Panc1 (cell line): ENCODE results near the gene ZCCHC7. TPM values are rescaled to one million over a fixed set of nuclear protein-coding genes. Genes with fewer than 3 reads are reported as not detected.

ENCODE experiments used
- ATAC-seq: fragments of 200-7000 bp; cut with Tn5 transposase; 2 replicates; pipeline ENCODE4 v1.9.1; 2020; ENCODE audit warnings: mild to moderate bottlenecking, moderate library complexity
- BruUV-seq: library from RNA; stranded (reverse); fragments of 400-500 nt; replicated peaks from 2 replicates; lab custom pipeline; 2021; lab: Mats Ljungman, UMichigan
- CTCF ChIA-PET: fragments of 300-600 bp; sonication (Branson Sonifier 250); formaldehyde crosslinking; loops from one replicate; lab custom pipeline; 2022; ENCODE audit warnings: antibody characterized with exemption; lab: Charles Lee
- POLR2A ChIA-PET: fragments of 300-600 bp; sonication (Branson Sonifier 250); formaldehyde crosslinking; loops from one replicate; lab custom pipeline; 2022; ENCODE audit warnings: antibody characterized with exemption; lab: Charles Lee
- DNase-seq: peaks from one replicate; pipeline ENCODE4 v3.0.0-alpha.2; 2010; ENCODE audit warnings: low read depth, low spot score
- H3K27ac ChIP-seq: 2 replicates; pipeline ENCODE4 v1.5.1; 2011; ENCODE audit warnings: mild to moderate bottlenecking, low read length, inconsistent platforms
- H3K27me3 ChIP-seq: fragments of 200-500 bp; sonication (Bioruptor generic); 2 replicates; pipeline ENCODE4 v1.6.0; 2014; ENCODE audit warnings: low read length, inconsistent platforms; ENCODE audit not compliant: control insufficient read depth, insufficient read depth
- H3K36me3 ChIP-seq: fragments of 200-500 bp; sonication (Bioruptor generic); 2 replicates; pipeline ENCODE4 v1.5.1; 2014; ENCODE audit warnings: inconsistent platforms, mild to moderate bottlenecking, low read length, moderate library complexity; ENCODE audit not compliant: control insufficient read depth, insufficient read depth
- H3K4me1 ChIP-seq: 2 replicates; pipeline ENCODE4 v1.5.1; 2011; ENCODE audit warnings: inconsistent platforms, mild to moderate bottlenecking, low read length, moderate library complexity; ENCODE audit not compliant: control insufficient read depth, insufficient read depth
- H3K4me3 ChIP-seq, 2 experiments: 2 replicates each; pipeline ENCODE4 v1.5.1; 2011 to 2012; ENCODE audit warnings: low read depth in 2 of 2, low read length in 2 of 2, mild to moderate bottlenecking in 2 of 2, inconsistent platforms in 1 of 2, moderate library complexity in 1 of 2
- H3K9me3 ChIP-seq: fragments of 200-500 bp; sonication (Bioruptor generic); 2 replicates; pipeline ENCODE4 v1.5.1; 2014; ENCODE audit warnings: low read depth, mild to moderate bottlenecking, inconsistent platforms, low read length, moderate library complexity; ENCODE audit not compliant: control insufficient read depth, insufficient read depth
- POLR2AphosphoS5 ChIP-seq: IDR thresholded peaks from 2 replicates; pipeline ENCODE4 v1.6.1; 2012; ENCODE audit warnings: mild to moderate bottlenecking, low read depth, low read length, moderate library complexity
- SIN3A ChIP-seq: IDR thresholded peaks from 2 replicates; pipeline ENCODE4 v1.6.1; 2012; ENCODE audit warnings: low read depth, mild to moderate bottlenecking, low read length, moderate library complexity, borderline replicate concordance; ENCODE audit not compliant: insufficient read depth
- TCF7L2 ChIP-seq: IDR thresholded peaks from 2 replicates; pipeline ENCODE4 v1.6.1; 2011; ENCODE audit warnings: mild to moderate bottlenecking, low read depth, low read length, inconsistent platforms
- in situ Hi-C: cut with HindIII; loops from 2 replicates; pipeline ENCODE4 v1.10.0; 2016; ENCODE audit warnings: low sequenced_read_pairs, low pct_unique_long_range_greater_than_20kb
- intact Hi-C: fragments of 100-400 bp; cut with micrococcal nuclease; formaldehyde crosslinking; loops from one replicate; pipeline ENCODE4 v1.10.0; 2022; ENCODE audit not compliant: unreplicated experiment
- total RNA-seq: library from RNA; stranded (reverse); gene quantifications from one replicate; pipeline ENCODE4 v1.2.1, GENCODE V29; 2021; ENCODE audit not compliant: unreplicated experiment
- TF ChIP-seq, protein P1 (sequence below): fragments of 450-650 bp; IDR thresholded peaks from 2 replicates; pipeline ENCODE4 v1.5.1; 2017; ENCODE audit warnings: mild to moderate bottlenecking
- TF ChIP-seq, protein P2 (sequence below), 2 experiments: IDR thresholded peaks; 2 replicates each; pipeline ENCODE4 v1.6.1; 2011 to 2012; ENCODE audit warnings: low read depth in 2 of 2, control low read depth in 1 of 2, low read length in 1 of 2, mild to moderate bottlenecking in 1 of 2, moderate library complexity in 1 of 2; ENCODE audit not compliant: insufficient read depth in 1 of 2

Gene ZCCHC7
- total RNA-seq, 1 experiment from 2014 or later: 43.7 TPM

DNA sequence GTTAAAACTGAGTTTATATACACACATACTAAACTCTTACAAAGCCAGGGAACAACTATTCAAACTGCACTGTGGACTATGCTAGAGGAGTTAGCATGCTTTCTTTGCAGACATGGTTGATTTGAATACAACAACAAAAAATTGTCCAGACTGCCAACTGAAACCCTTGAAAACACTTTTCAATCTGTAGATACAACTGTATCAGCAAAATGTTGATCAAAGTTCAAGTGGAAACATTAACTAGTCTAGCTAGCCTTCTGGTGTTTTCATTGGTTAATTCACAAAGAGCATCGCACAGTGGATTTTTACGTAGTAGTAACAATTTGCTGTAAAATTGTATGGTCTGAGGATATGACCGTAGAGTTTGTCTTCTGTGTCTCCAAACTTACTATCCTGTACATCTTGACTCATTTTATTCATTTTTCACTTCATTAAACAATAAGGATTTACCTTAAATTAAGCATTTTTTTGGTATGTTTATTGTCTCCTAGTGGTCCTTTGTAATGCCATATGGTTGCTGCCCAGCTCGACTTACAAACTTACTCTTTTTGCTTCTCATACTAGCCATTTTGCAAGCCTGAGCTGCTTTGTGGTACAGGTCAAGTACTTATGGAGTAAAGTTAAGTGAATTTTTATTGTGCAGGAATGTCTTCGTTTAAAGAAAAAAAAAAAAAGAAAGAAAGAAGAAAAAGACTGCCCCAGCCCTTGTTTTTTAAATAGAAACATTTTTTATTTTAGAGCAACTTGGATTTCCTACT is 123.4 kb downstream of the ZCCHC7 start:
- ChIA-PET CTCF (interaction anchor here (0.5 to 0.7 kb wide), 2 partner anchors 200 to 458 kb away, joined by 3 to 4 read pairs; no protein-coding TSS in a partner anchor), POLR2A (interaction anchor here (0.6 to 0.7 kb wide), 2 partner anchors 96 to 159 kb away, joined by 4 to 6 read pairs; no protein-coding TSS in a partner anchor)
- Histone ChIP-seq H3K4me3 (no peak overlapping the region), H3K36me3 (no peaks in the 10 kb centered on the region), H3K9me3 (no peaks in the 10 kb centered on the region), H3K27ac (no peak overlapping the region), H3K27me3 (no peaks in the 10 kb centered on the region), H3K4me1 (peaks cover 5% of the 10 kb centered on the region; the same call in 1 of the 2 replicates)
- BruUV-seq: no TSS peak
- in situ Hi-C loops: loop anchor here (5.0 kb wide), 1 partner anchor 54 kb away; no protein-coding TSS in a partner anchor
- no peak for ATAC-seq
- TF ChIP-seq, protein P1, sequence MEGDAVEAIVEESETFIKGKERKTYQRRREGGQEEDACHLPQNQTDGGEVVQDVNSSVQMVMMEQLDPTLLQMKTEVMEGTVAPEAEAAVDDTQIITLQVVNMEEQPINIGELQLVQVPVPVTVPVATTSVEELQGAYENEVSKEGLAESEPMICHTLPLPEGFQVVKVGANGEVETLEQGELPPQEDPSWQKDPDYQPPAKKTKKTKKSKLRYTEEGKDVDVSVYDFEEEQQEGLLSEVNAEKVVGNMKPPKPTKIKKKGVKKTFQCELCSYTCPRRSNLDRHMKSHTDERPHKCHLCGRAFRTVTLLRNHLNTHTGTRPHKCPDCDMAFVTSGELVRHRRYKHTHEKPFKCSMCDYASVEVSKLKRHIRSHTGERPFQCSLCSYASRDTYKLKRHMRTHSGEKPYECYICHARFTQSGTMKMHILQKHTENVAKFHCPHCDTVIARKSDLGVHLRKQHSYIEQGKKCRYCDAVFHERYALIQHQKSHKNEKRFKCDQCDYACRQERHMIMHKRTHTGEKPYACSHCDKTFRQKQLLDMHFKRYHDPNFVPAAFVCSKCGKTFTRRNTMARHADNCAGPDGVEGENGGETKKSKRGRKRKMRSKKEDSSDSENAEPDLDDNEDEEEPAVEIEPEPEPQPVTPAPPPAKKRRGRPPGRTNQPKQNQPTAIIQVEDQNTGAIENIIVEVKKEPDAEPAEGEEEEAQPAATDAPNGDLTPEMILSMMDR: no peak
- TF ChIP-seq TCF7L2: no peak
- TF ChIP-seq, protein P2, sequence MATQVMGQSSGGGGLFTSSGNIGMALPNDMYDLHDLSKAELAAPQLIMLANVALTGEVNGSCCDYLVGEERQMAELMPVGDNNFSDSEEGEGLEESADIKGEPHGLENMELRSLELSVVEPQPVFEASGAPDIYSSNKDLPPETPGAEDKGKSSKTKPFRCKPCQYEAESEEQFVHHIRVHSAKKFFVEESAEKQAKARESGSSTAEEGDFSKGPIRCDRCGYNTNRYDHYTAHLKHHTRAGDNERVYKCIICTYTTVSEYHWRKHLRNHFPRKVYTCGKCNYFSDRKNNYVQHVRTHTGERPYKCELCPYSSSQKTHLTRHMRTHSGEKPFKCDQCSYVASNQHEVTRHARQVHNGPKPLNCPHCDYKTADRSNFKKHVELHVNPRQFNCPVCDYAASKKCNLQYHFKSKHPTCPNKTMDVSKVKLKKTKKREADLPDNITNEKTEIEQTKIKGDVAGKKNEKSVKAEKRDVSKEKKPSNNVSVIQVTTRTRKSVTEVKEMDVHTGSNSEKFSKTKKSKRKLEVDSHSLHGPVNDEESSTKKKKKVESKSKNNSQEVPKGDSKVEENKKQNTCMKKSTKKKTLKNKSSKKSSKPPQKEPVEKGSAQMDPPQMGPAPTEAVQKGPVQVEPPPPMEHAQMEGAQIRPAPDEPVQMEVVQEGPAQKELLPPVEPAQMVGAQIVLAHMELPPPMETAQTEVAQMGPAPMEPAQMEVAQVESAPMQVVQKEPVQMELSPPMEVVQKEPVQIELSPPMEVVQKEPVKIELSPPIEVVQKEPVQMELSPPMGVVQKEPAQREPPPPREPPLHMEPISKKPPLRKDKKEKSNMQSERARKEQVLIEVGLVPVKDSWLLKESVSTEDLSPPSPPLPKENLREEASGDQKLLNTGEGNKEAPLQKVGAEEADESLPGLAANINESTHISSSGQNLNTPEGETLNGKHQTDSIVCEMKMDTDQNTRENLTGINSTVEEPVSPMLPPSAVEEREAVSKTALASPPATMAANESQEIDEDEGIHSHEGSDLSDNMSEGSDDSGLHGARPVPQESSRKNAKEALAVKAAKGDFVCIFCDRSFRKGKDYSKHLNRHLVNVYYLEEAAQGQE (IDR thresholded peaks at IDR 0.05; ENCODE audit: insufficient read depth in 1 of 2, low read depth in 2 of 2, low read length in 1 of 2): no peak
- TF ChIP-seq POLR2AphosphoS5: no peak
- no peak for TF ChIP-seq SIN3A
- DNase-seq: no peak
- intact Hi-C loops: no loop called here

DNA sequence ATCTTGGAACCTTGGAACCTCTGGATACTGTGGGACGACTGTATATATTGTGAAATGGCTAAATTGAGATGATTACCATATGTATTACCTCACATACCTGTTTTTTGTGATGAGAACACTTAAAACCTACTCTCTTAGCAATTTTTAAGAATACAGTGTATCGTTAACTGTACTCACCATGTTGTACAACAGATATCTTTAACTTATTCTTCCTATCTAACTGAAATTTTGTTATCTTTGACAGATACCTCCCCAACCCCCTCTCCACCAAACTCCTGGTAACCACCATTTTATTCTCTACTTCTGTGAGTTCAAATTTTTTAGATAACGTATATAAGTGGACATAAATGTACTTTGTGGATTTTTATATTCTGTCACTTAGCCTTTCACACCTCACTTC is 126.5 kb downstream of the ZCCHC7 start:
- TF ChIP-seq, protein P2 (IDR thresholded peaks at IDR 0.05; ENCODE audit: insufficient read depth in 1 of 2, low read depth in 2 of 2, low read length in 1 of 2): no peak
- TF ChIP-seq TCF7L2 (no peak), POLR2AphosphoS5 (no peak), SIN3A (no peak)
- TF ChIP-seq, protein P1: no peak
- in situ Hi-C loops: no loop called here
- Histone ChIP-seq H3K36me3 (no peaks in the 10 kb centered on the region), H3K9me3 (no peaks in the 10 kb centered on the region), H3K4me3 (no peak overlapping the region), H3K4me1 (no peaks in the 10 kb centered on the region), H3K27ac (no peak overlapping the region), H3K27me3 (no peaks in the 10 kb centered on the region)
- ChIA-PET CTCF (no interaction called here), POLR2A (no interaction called here)
- no TSS peak for BruUV-seq
- ATAC-seq (no peak), DNase-seq (no peak)
- intact Hi-C loops: no loop called here
